GM12878 (cell line): ENCODE results near the gene FAS. TPM values are rescaled to one million over a fixed set of nuclear protein-coding genes. Genes with fewer than 3 reads are reported as not detected.

Experiments
- ATAC-seq: fragments of 200-7000 bp; cut with Tn5 transposase; 3 replicates; pipeline ENCODE4 v1.9.1; 2020; ENCODE audit warnings: mild to moderate bottlenecking, moderate library complexity
- BruUV-seq: library from RNA; stranded (reverse); fragments of 400-500 nt; replicated peaks from 2 replicates; lab custom pipeline; 2021; lab: Mats Ljungman, UMichigan
- CTCF ChIA-PET: fragments of 300-600 bp; sonication (Branson Sonifier 250); formaldehyde crosslinking; extraction: SDS; loops from one replicate; lab custom pipeline; 2021; ENCODE audit warnings: inconsistent platforms; lab: Yijun Ruan, JAX
- POLR2A ChIA-PET: fragments of 350-600 bp; formaldehyde crosslinking; extraction: SDS; loops from one replicate; lab custom pipeline; 2021; ENCODE audit warnings: inconsistent platforms; lab: Charles Lee
- RAD21 ChIA-PET: fragments of 300-600 bp; sonication (Branson Sonifier 250); formaldehyde crosslinking; loops from one replicate; lab custom pipeline; 2023; ENCODE audit warnings: antibody characterized with exemption; ENCODE audit not compliant: unreplicated experiment; lab: Charles Lee
- SMC1A ChIA-PET: fragments of 300-600 bp; sonication (Branson Sonifier 250); formaldehyde crosslinking; loops from one replicate; lab custom pipeline; 2023; ENCODE audit not compliant: unreplicated experiment, uncharacterized antibody; lab: Charles Lee
- DNase-seq: peaks from one replicate; pipeline ENCODE4 v3.0.0-alpha.2; 2011; ENCODE audit warnings: low read depth, low spot score
- FAIRE-seq: peaks from 3 replicates; lab custom pipeline; 2011; peaks lifted over from hg19 to GRCh38; lab: Jason Lieb, UNC
- H2AFZ ChIP-seq: 2 replicates; pipeline ENCODE4 v1.6.0; 2011; ENCODE audit warnings: low read depth, low read length, control low read depth; ENCODE audit not compliant: control insufficient read depth
- H3K27ac ChIP-seq: 2 replicates; pipeline ENCODE4 v1.5.1; 2011; ENCODE audit warnings: control low read depth; ENCODE audit not compliant: control insufficient read depth, insufficient read depth
- H3K27me3 ChIP-seq, 2 experiments: replicated peaks in 1 of 2; 2 replicates each; pipeline versions ENCODE4 v1.6.0 to v1.6.1; 2011; ENCODE audit warnings: low read length in 1 of 2; ENCODE audit not compliant: control insufficient read depth in 2 of 2, insufficient read depth in 2 of 2
- H3K36me3 ChIP-seq, 2 experiments: 2 replicates each; pipeline ENCODE4 v1.5.1; 2011; ENCODE audit warnings: low read length in 1 of 2; ENCODE audit not compliant: control insufficient read depth in 2 of 2, insufficient read depth in 2 of 2
- H3K4me1 ChIP-seq: 2 replicates; pipeline ENCODE4 v1.6.1; 2011; ENCODE audit warnings: mild to moderate bottlenecking, low read length, moderate library complexity, mixed read lengths; ENCODE audit not compliant: control insufficient read depth, insufficient read depth
- H3K4me2 ChIP-seq: 2 replicates; pipeline ENCODE4 v1.6.0; 2011; ENCODE audit warnings: control low read depth; ENCODE audit not compliant: control insufficient read depth, insufficient read depth
- H3K4me3 ChIP-seq: fragments of 200-600 bp; sonication (generic); 2 replicates; pipeline ENCODE4 v1.5.1; 2016
- H3K79me2 ChIP-seq: 2 replicates; pipeline ENCODE4 v1.6.0; 2011; ENCODE audit warnings: low read length; ENCODE audit not compliant: control insufficient read depth, insufficient read depth
- H3K9ac ChIP-seq: 2 replicates; pipeline ENCODE4 v1.8.0; 2011; ENCODE audit warnings: low read length, control low read depth, mixed read lengths; ENCODE audit not compliant: control insufficient read depth, insufficient read depth
- H3K9me3 ChIP-seq: replicated peaks from 3 replicates; pipeline ENCODE4 v1.5.1; 2011; ENCODE audit warnings: mild to moderate bottlenecking, low read length; ENCODE audit not compliant: control insufficient read depth, insufficient read depth
- H4K20me1 ChIP-seq: 2 replicates; pipeline ENCODE4 v1.6.0; 2011; ENCODE audit not compliant: control insufficient read depth, insufficient read depth
- CREB1 ChIP-seq: IDR thresholded peaks from 2 replicates; pipeline ENCODE4 v1.6.1; 2012; ENCODE audit warnings: low read depth, mild to moderate bottlenecking, inconsistent platforms
- ELK1 ChIP-seq: IDR thresholded peaks from 2 replicates; pipeline ENCODE4 v1.6.1; 2012; ENCODE audit warnings: low read depth, low read length, improper control_type of control experiment
- MEF2B ChIP-seq: fragments of 450-650 bp; IDR thresholded peaks from 2 replicates; pipeline ENCODE4 v1.6.1; 2018; ENCODE audit warnings: mild to moderate bottlenecking, moderate library complexity; ENCODE audit not compliant: partially characterized antibody, poor library complexity, severe bottlenecking
- NFYB ChIP-seq: IDR thresholded peaks from 2 replicates; pipeline ENCODE4 v1.6.1; 2011; ENCODE audit warnings: low read depth, mild to moderate bottlenecking, low read length, improper control_type of control experiment, moderate library complexity; ENCODE audit not compliant: insufficient read depth
- NR2F1 ChIP-seq: fragments of 450-650 bp; conservative IDR thresholded peaks from 2 replicates; pipeline ENCODE4 v1.6.1; 2017; ENCODE audit warnings: mild to moderate bottlenecking
- PAX5 ChIP-seq: IDR thresholded peaks from 2 replicates; pipeline ENCODE4 v1.6.1; 2011; ENCODE audit warnings: low read depth, low read length, borderline replicate concordance
- PML ChIP-seq: IDR thresholded peaks from 2 replicates; pipeline ENCODE4 v1.6.1; 2012; ENCODE audit warnings: low read length, inconsistent platforms
- ZBTB40 ChIP-seq: fragments of 450-650 bp; IDR thresholded peaks from 2 replicates; pipeline ENCODE4 v1.6.1; 2016; ENCODE audit warnings: mild to moderate bottlenecking, moderate library complexity, borderline replicate concordance
- ZNF384 ChIP-seq: IDR thresholded peaks from 2 replicates; pipeline ENCODE4 v1.6.1; 2012; ENCODE audit warnings: low read depth, mild to moderate bottlenecking, low read length, improper control_type of control experiment, borderline replicate concordance
- WGBS: methylation state at CpG from one replicate; pipeline ENCODE4 v1.1.6; 2016; ENCODE audit warnings: low lambda C conversion rate; ENCODE audit not compliant: insufficient replicate concordance, insufficient coverage; ENCODE audit errors: missing lambda C conversion rate; 5-methylcytosine and 5-hydroxymethylcytosine counted together
- in situ Hi-C: fragments of 300-500 bp; cut with MboI; formaldehyde crosslinking; loops from 9 replicates; pipeline ENCODE4 v1.14.3; 2018; ENCODE audit warnings: mixed read lengths
- intact Hi-C: fragments of 100-400 bp; cut with micrococcal nuclease; formaldehyde crosslinking; loops from one replicate; pipeline ENCODE4 v1.14.2; 2022; ENCODE audit not compliant: unreplicated experiment
- polyA plus RNA-seq, 11 experiments: library from polyadenylated mRNA; depleted of rRNA in 4 of 11; unstranded in 6 of 11; stranded (reverse) in 5 of 11; fragments of >200 nt; fragmentation: Nextera tagmentation in 4 of 11; fragmentation: Illumina TruSeq in 1 of 11; extraction: Ambion mirVana in 4 of 11; extraction: Trizol in 1 of 11; gene quantifications; 1 replicate in 1 of 11; 2 replicates in 10 of 11; pipeline versions ENCODE4 v1.2.1 to v1.2.3, GENCODE V29; 2011 to 2016; ENCODE audit warnings: inconsistent platforms in 2 of 11, missing spikeins in 2 of 11, low read depth in 1 of 11
- total RNA-seq, 4 experiments: library from RNA; depleted of rRNA in 3 of 4; stranded (reverse); fragments of >200 nt in 3 of 4; fragmentation: Illumina TruSeq in 1 of 4; extraction: Trizol in 1 of 4; gene quantifications; 2 replicates each; pipeline versions ENCODE4 v1.2.1 to v1.2.3, GENCODE V29; 2013 to 2021
- TF ChIP-seq, protein P1 (sequence below): fragments of 150-350 bp; IDR thresholded peaks from 2 replicates; pipeline ENCODE4 v1.6.1; 2016; ENCODE audit warnings: low read depth, low read length
- TF ChIP-seq, protein P2 (sequence below): IDR thresholded peaks from 2 replicates; pipeline ENCODE4 v1.6.1; 2012; ENCODE audit warnings: low read length, inconsistent platforms

FAS gene
- total and polyA plus RNA-seq, 10 of the 15 experiments (the other 5 are each of a cell fraction or from before 2014, with no cell fraction given): 50.1 to 147 (median 69.9) TPM

GRCh38 chr10:88991161-88991898 is 732 bp downstream of the FAS start:
- POLR2A ChIA-PET: interaction anchor here (0.6 to 4.7 kb wide), 10 partner anchors 10 to 410 kb away, joined by 3 to 27 read pairs (median 6); no protein-coding TSS in a partner anchor
- TSS peak; percentile 67 for BruUV-seq
- Histone ChIP-seq H3K4me1 (peaks cover 17% of the 10 kb centered on the region), H3K9me3 (no peaks in the 10 kb centered on the region), H3K36me3 (no peaks in the 10 kb centered on the region), H4K20me1 (no peaks in the 10 kb centered on the region), H3K79me2 (peaks cover 77% of the 10 kb centered on the region), H3K27ac (peak overlapping the region; percentile 98), H3K27me3 (no peaks in the 10 kb centered on the region), H3K4me2 (peak overlapping the region; percentile 92; the same call in 1 of the 2 replicates), H2AFZ (peak overlapping the region; percentile 65), H3K4me3 (peak overlapping the region; percentile 83), H3K9ac (peak overlapping the region; percentile 98)
- in situ Hi-C loops (no loop called here), intact Hi-C loops (loop anchor here (2.0 to 10.0 kb wide), 3 partner anchors 109 to 403 kb away; partner anchors contain the start of genes IFIT1 and STAMBPL1)
- WGBS: 2% methylated on average over 38 of the region's 38 CpGs
- RAD21 ChIA-PET: interaction anchor here (0.6 to 9.1 kb wide), 16 partner anchors 8 to 261 kb away, joined by 3 to 66 read pairs (median 6); partner anchors contain the start of genes LIPA and STAMBPL1
- ATAC-seq (peak; percentile 52), FAIRE-seq (no peak), DNase-seq (no peak)
- SMC1A ChIA-PET: interaction anchor here (0.6 to 8.7 kb wide), 9 partner anchors 19 to 227 kb away, joined by 3 to 114 read pairs (median 16); no protein-coding TSS in a partner anchor
- CTCF ChIA-PET: interaction anchor here (0.8 to 10.6 kb wide), 13 partner anchors 8 to 226 kb away, joined by 3 to 250 read pairs (median 7); no protein-coding TSS in a partner anchor
- TF ChIP-seq PML: 0 out of 2 replicates have a peak, but pooled peaks have one; percentile 26
- peak; percentile 18; the same call in 1 of the 2 replicates for TF ChIP-seq ZNF384
- TF ChIP-seq, protein P1, sequence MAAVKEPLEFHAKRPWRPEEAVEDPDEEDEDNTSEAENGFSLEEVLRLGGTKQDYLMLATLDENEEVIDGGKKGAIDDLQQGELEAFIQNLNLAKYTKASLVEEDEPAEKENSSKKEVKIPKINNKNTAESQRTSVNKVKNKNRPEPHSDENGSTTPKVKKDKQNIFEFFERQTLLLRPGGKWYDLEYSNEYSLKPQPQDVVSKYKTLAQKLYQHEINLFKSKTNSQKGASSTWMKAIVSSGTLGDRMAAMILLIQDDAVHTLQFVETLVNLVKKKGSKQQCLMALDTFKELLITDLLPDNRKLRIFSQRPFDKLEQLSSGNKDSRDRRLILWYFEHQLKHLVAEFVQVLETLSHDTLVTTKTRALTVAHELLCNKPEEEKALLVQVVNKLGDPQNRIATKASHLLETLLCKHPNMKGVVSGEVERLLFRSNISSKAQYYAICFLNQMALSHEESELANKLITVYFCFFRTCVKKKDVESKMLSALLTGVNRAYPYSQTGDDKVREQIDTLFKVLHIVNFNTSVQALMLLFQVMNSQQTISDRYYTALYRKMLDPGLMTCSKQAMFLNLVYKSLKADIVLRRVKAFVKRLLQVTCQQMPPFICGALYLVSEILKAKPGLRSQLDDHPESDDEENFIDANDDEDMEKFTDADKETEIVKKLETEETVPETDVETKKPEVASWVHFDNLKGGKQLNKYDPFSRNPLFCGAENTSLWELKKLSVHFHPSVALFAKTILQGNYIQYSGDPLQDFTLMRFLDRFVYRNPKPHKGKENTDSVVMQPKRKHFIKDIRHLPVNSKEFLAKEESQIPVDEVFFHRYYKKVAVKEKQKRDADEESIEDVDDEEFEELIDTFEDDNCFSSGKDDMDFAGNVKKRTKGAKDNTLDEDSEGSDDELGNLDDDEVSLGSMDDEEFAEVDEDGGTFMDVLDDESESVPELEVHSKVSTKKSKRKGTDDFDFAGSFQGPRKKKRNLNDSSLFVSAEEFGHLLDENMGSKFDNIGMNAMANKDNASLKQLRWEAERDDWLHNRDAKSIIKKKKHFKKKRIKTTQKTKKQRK: no peak
- peak; percentile 66 for TF ChIP-seq NFYB
- TF ChIP-seq CREB1: peak; percentile 57
- TF ChIP-seq ZBTB40: peak; percentile 32; the same call in 1 of the 2 replicates
- peak; percentile 7; the same call in 1 of the 2 replicates for TF ChIP-seq PAX5
- TF ChIP-seq, protein P2, sequence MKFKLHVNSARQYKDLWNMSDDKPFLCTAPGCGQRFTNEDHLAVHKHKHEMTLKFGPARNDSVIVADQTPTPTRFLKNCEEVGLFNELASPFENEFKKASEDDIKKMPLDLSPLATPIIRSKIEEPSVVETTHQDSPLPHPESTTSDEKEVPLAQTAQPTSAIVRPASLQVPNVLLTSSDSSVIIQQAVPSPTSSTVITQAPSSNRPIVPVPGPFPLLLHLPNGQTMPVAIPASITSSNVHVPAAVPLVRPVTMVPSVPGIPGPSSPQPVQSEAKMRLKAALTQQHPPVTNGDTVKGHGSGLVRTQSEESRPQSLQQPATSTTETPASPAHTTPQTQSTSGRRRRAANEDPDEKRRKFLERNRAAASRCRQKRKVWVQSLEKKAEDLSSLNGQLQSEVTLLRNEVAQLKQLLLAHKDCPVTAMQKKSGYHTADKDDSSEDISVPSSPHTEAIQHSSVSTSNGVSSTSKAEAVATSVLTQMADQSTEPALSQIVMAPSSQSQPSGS: no peak
- TF ChIP-seq MEF2B: no peak
- peak; percentile 49; the same call in 1 of the 2 replicates for TF ChIP-seq NR2F1
- no peak for TF ChIP-seq ELK1
